WTC11 (cell line): ENCODE results near the gene PGF. TPM values are rescaled to one million over a fixed set of nuclear protein-coding genes. Genes with fewer than 3 reads are reported as not detected.
A peak's percentile ranks its signal among the peaks of the same experiment; 100 is the strongest.

Experiments
- ATAC-seq: fragments of 200-7000 bp; cut with Tn5 transposase; 2 replicates; pipeline ENCODE4 v1.10.0; 2021; ENCODE audit warnings: mild to moderate bottlenecking, moderate library complexity
- CTCF ChIA-PET: fragments of 300-600 bp; sonication (Branson Sonifier 250); formaldehyde crosslinking; loops from one replicate; lab custom pipeline; 2021; ENCODE audit warnings: antibody characterized with exemption; lab: Charles Lee
- POLR2A ChIA-PET: fragments of 350-600 bp; sonication (Branson Sonifier 250); formaldehyde crosslinking; loops from one replicate; lab custom pipeline; 2021; ENCODE audit warnings: antibody characterized with exemption; lab: Charles Lee
- DNase-seq: peaks from one replicate; pipeline ENCODE4 v3.0.0; 2021; ENCODE audit warnings: low spot score
- H3K27ac Mint-ChIP-seq: 2 replicates; pipeline ENCODE4 v1.8.0; 2021; ENCODE audit warnings: mixed read lengths
- H3K27me3 Mint-ChIP-seq: 2 replicates; pipeline ENCODE4 v1.8.0; 2021; ENCODE audit warnings: low read depth, mild to moderate bottlenecking, moderate library complexity, mixed read lengths
- H3K36me3 Mint-ChIP-seq: 2 replicates; pipeline ENCODE4 v1.8.0; 2021; ENCODE audit warnings: mixed read lengths
- H3K4me1 Mint-ChIP-seq: 2 replicates; pipeline ENCODE4 v1.8.0; 2022; ENCODE audit warnings: mixed read lengths
- H3K4me3 Mint-ChIP-seq: 2 replicates; pipeline ENCODE4 v1.8.0; 2021; ENCODE audit warnings: mild to moderate bottlenecking, moderate library complexity, mixed read lengths
- H3K9me3 Mint-ChIP-seq: 2 replicates; pipeline ENCODE4 v1.8.0; 2021; ENCODE audit warnings: mixed read lengths
- ELF4 ChIP-seq: sonication (generic); formaldehyde crosslinking; IDR thresholded peaks from 2 replicates; pipeline ENCODE4 v1.8.1; 2022; ENCODE audit warnings: low read depth, mild to moderate bottlenecking, moderate library complexity, missing genetic modification reagents
- ETV6 ChIP-seq: sonication (generic); formaldehyde crosslinking; IDR thresholded peaks from 2 replicates; pipeline ENCODE4 v1.8.1; 2022; ENCODE audit warnings: mild to moderate bottlenecking, missing genetic modification reagents
- HMGA2 ChIP-seq: fragments of 250-450 bp; sonication (Bioruptor Pico); IDR thresholded peaks from 2 replicates; pipeline ENCODE4 v1.4.0; 2021; ENCODE audit warnings: mild to moderate bottlenecking, moderate library complexity
- MXD4 ChIP-seq: fragments of 250-450 bp; sonication (Bioruptor Pico); IDR thresholded peaks from 2 replicates; pipeline ENCODE4 v1.8.0; 2021; ENCODE audit warnings: mild to moderate bottlenecking, moderate library complexity, borderline replicate concordance
- RELA ChIP-seq: sonication (generic); formaldehyde crosslinking; IDR thresholded peaks from 2 replicates; pipeline ENCODE4 v1.8.1; 2022; ENCODE audit warnings: missing genetic modification reagents, mild to moderate bottlenecking, borderline replicate concordance
- TEAD1 ChIP-seq: sonication (generic); formaldehyde crosslinking; IDR thresholded peaks from 2 replicates; pipeline ENCODE4 v1.8.0; 2022; ENCODE audit warnings: mild to moderate bottlenecking, missing genetic modification reagents
- ZBTB21 ChIP-seq: sonication (generic); formaldehyde crosslinking; IDR thresholded peaks from 2 replicates; pipeline ENCODE4 v1.8.1; 2023; ENCODE audit warnings: mild to moderate bottlenecking, missing genetic modification reagents, borderline replicate concordance
- ZNF317 ChIP-seq: sonication (generic); formaldehyde crosslinking; IDR thresholded peaks from 2 replicates; pipeline ENCODE4 v1.8.1; 2023; ENCODE audit warnings: low read depth, mild to moderate bottlenecking, moderate library complexity, missing genetic modification reagents, borderline replicate concordance
- total RNA-seq: library from RNA; stranded (reverse); gene quantifications from 3 replicates; pipeline ENCODE4 v1.2.3, GENCODE V29; 2021
- TF ChIP-seq, protein P1 (sequence below): sonication (generic); formaldehyde crosslinking; IDR thresholded peaks from 2 replicates; pipeline ENCODE4 v1.8.1; 2023; ENCODE audit warnings: mild to moderate bottlenecking, moderate library complexity, missing genetic modification reagents
- TF ChIP-seq, protein P2 (sequence below): sonication (generic); formaldehyde crosslinking; IDR thresholded peaks from 2 replicates; pipeline ENCODE4 v1.8.1; 2023; ENCODE audit warnings: mild to moderate bottlenecking, missing genetic modification reagents, moderate library complexity
- TF ChIP-seq, protein P3 (sequence below): sonication (generic); formaldehyde crosslinking; IDR thresholded peaks from 2 replicates; pipeline ENCODE4 v1.8.1; 2023; ENCODE audit warnings: mild to moderate bottlenecking, missing genetic modification reagents, borderline replicate concordance

Gene PGF
- total RNA-seq, 1 experiment from 2014 or later, result 6.7 TPM

DNA sequence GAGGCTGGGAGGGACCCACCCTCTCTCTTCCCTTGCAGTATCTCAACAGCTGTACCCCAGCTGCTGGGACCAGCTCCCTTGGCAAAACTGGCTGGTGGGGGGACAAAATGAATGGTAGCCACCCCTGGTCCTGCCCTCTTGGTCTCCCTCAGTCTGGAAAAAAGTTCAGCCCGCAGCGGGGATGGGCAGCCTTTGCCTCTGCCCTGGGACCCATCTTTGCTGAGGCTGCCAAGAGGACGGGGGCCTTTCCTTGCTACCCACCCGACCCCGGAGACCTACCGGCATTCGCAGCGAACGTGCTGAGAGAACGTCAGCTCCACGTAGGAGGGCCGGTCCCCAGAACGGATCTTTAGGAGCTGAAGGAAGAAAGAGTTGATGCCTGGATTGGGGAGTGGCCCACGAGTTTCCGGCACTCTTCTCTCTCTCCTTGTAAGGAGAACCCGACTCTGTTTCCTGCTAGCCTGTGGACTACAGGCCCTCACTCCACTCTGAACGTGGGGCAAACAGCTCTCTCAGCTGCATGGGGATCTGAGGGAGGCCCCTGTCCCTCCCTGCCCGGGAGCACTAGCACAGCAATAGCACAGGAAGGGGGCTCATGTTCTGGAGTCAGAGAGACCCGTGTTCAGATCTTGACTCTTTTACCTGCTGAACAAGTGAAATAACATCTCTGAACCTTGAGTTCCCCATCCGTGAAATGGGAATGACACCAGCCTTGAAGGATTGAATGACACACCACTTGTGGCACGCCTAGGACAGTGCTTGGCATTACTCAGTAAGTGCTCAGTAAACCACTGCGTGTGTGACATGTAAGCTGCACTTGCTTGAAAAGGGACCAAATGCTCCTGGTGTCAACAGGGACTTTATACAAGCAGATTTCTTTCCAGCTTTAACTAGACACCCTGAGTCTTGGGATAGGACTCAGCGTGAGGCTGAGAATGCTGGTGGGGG lies 6.9 kb downstream of the PGF start (continued):
- TF ChIP-seq, protein P1, sequence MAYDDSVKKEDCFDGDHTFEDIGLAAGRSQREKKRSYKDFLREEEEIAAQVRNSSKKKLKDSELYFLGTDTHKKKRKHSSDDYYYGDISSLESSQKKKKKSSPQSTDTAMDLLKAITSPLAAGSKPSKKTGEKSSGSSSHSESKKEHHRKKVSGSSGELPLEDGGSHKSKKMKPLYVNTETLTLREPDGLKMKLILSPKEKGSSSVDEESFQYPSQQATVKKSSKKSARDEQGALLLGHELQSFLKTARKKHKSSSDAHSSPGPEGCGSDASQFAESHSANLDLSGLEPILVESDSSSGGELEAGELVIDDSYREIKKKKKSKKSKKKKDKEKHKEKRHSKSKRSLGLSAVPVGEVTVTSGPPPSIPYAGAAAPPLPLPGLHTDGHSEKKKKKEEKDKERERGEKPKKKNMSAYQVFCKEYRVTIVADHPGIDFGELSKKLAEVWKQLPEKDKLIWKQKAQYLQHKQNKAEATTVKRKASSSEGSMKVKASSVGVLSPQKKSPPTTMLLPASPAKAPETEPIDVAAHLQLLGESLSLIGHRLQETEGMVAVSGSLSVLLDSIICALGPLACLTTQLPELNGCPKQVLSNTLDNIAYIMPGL (CRISPR knock-in tag), result no peak

DNA sequence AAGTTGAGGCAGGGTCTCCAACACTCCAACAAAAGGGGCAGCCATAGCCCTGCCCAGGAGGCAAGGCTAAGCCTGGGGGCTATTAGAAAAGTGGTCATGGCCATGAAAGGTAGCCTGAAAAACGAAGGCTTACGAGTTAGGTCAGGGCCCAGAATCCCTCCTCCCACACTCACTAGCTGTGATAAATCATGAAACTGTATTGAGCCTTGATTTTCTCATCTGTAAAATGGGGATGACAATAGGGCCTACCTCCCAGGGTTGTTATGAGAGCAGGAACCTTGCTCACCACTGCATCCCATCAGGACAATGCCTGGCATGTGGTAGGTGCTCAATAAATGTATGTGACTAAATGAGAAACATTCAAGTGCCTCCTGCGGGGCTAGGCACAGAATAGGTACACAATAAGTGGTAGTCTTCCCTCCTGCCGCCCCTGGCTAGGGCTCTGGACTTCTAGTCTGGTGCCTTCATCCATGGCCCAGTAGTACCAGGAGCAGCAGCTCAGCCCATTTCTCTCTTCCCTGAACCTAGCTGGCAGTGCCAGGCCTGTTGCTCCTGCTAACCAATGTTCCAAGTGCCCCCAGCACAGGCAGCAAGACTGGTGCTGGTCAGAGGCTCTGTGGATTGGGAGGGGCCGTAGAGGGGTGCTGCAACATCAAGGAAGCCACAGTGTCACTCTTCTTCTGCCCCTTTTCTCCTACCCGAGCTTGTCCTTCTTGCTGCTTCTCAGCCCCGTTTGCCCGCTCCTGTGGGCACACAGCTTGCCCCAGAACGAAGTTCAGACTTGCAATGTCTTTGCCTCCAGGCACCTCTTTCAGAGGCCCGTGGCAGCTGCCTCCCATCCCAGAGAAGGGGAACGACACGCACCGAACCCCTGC lies 7.8 kb downstream of the PGF start:
- Mint-ChIP-seq H3K27me3 (no peaks in the 10 kb centered on the region), H3K27ac (no peak overlapping the region), H3K4me3 (no peak overlapping the region), H3K9me3 (no peaks in the 10 kb centered on the region), H3K36me3 (no peaks in the 10 kb centered on the region), H3K4me1 (peaks cover 7% of the 10 kb centered on the region)
- TF ChIP-seq ZNF317 (CRISPR knock-in tag), result no peak
- no peak for TF ChIP-seq MXD4
- no peak for TF ChIP-seq HMGA2
- TF ChIP-seq TEAD1, result no peak
- TF ChIP-seq, protein P2, sequence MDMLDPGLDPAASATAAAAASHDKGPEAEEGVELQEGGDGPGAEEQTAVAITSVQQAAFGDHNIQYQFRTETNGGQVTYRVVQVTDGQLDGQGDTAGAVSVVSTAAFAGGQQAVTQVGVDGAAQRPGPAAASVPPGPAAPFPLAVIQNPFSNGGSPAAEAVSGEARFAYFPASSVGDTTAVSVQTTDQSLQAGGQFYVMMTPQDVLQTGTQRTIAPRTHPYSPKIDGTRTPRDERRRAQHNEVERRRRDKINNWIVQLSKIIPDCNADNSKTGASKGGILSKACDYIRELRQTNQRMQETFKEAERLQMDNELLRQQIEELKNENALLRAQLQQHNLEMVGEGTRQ, result no peak
- no peak for TF ChIP-seq ELF4 (CRISPR knock-in tag)
- DNase-seq (no peak), ATAC-seq (no peak)
- ChIA-PET CTCF (interaction anchor here (0.6 to 4.5 kb wide), 8 partner anchors 7 to 141 kb away, joined by 3 to 54 read pairs (median 7); partner anchors contain the start of gene PGF), POLR2A (no interaction called here)

DNA sequence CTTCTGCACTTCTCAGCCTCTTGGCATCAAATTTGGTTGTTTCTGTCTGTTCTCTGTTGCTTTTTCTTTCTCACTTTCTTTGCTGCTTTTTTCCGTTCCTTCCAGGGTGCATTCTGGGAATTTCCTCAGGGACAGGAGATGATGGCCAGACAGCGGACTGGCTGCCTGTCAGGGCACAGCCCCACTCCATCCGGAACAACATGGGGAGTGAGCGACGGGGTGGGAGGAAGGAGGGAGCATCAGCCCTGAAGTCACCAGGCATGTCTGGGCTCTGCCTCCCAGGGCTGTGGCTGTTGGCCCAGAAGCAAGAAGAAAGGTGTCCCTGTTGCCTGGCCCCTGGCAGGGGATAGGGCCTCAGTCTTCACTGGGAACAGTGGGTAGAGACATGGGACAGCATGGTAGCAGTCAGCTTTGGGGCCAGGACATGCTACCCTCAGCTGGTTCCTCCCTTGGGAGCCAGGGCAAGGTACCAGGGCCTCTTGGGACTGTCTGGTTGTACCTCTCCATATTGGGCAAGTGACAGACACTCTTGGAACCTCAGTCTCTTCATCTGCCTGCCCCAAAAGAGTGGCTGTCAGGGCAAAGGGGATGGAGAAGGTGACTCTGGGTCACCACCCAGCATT lies 8.6 kb downstream of the PGF start:
- Mint-ChIP-seq H3K4me3 (no peak overlapping the region), H3K9me3 (no peaks in the 10 kb centered on the region), H3K36me3 (no peaks in the 10 kb centered on the region), H3K27me3 (no peaks in the 10 kb centered on the region), H3K4me1 (peaks cover 7% of the 10 kb centered on the region), H3K27ac (no peak overlapping the region)
- no peak for ATAC-seq
- POLR2A ChIA-PET, result no interaction called here
- TF ChIP-seq RELA (CRISPR knock-in tag), result no peak
- TF ChIP-seq ZBTB21 (CRISPR knock-in tag), result peak; percentile 4; the same call in 1 of the 2 replicates
- no peak for TF ChIP-seq ETV6 (CRISPR knock-in tag)
- TF ChIP-seq, protein P3, sequence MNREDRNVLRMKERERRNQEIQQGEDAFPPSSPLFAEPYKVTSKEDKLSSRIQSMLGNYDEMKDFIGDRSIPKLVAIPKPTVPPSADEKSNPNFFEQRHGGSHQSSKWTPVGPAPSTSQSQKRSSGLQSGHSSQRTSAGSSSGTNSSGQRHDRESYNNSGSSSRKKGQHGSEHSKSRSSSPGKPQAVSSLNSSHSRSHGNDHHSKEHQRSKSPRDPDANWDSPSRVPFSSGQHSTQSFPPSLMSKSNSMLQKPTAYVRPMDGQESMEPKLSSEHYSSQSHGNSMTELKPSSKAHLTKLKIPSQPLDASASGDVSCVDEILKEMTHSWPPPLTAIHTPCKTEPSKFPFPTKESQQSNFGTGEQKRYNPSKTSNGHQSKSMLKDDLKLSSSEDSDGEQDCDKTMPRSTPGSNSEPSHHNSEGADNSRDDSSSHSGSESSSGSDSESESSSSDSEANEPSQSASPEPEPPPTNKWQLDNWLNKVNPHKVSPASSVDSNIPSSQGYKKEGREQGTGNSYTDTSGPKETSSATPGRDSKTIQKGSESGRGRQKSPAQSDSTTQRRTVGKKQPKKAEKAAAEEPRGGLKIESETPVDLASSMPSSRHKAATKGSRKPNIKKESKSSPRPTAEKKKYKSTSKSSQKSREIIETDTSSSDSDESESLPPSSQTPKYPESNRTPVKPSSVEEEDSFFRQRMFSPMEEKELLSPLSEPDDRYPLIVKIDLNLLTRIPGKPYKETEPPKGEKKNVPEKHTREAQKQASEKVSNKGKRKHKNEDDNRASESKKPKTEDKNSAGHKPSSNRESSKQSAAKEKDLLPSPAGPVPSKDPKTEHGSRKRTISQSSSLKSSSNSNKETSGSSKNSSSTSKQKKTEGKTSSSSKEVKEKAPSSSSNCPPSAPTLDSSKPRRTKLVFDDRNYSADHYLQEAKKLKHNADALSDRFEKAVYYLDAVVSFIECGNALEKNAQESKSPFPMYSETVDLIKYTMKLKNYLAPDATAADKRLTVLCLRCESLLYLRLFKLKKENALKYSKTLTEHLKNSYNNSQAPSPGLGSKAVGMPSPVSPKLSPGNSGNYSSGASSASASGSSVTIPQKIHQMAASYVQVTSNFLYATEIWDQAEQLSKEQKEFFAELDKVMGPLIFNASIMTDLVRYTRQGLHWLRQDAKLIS (CRISPR knock-in tag), result no peak
- no peak for DNase-seq
- CTCF ChIA-PET, result interaction anchor here (0.6 to 4.5 kb wide), 17 partner anchors 8 to 142 kb away, joined by 3 to 60 read pairs (median 8); partner anchors contain the start of genes ACYP1, PGF, RPS6KL1 and ZC2HC1C
